ENCODE results near the gene PHF14.
"Not testable (repeated sequence)": the region's sequence is repeated elsewhere in the genome, so short reads cannot be mapped to it uniquely, and the experiment has no call there.

The PHF14 gene

GRCh38 chr7:10973061-10973941, at the start of gene PHF14:
Gene PHF14 (plus strand): TSS chr7:10973872. CDS start chr7:10974324, 452 bp downstream.
- H3K4me3 ChIP-seq (ENCODE audit: low read length) = peak within 1 kb of the TSS; percentile 79
- TF ChIP-seq, protein P1, sequence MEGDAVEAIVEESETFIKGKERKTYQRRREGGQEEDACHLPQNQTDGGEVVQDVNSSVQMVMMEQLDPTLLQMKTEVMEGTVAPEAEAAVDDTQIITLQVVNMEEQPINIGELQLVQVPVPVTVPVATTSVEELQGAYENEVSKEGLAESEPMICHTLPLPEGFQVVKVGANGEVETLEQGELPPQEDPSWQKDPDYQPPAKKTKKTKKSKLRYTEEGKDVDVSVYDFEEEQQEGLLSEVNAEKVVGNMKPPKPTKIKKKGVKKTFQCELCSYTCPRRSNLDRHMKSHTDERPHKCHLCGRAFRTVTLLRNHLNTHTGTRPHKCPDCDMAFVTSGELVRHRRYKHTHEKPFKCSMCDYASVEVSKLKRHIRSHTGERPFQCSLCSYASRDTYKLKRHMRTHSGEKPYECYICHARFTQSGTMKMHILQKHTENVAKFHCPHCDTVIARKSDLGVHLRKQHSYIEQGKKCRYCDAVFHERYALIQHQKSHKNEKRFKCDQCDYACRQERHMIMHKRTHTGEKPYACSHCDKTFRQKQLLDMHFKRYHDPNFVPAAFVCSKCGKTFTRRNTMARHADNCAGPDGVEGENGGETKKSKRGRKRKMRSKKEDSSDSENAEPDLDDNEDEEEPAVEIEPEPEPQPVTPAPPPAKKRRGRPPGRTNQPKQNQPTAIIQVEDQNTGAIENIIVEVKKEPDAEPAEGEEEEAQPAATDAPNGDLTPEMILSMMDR (conservative IDR thresholded peaks at IDR 0.05; ENCODE audit: low read length) = no peak
- peak; percentile 95 for DNase-seq (ENCODE audit: low read depth)

- DNase-seq (ENCODE audit: low read depth) = no peak
- TF ChIP-seq, protein P1 (conservative IDR thresholded peaks at IDR 0.05; ENCODE audit: low read length) = no peak
- no peak overlapping the region for H3K4me3 ChIP-seq (ENCODE audit: low read length)
Observed at GRCh38 chr7:10924370-10924769, 49.3 kb upstream of the PHF14 start.

- H3K4me3 ChIP-seq (ENCODE audit: low read length); DNase-seq (ENCODE audit: low read depth): not testable (repeated sequence)
Observed at GRCh38 chr7:10928203-10928602, 45.5 kb upstream of the PHF14 start.

DNA sequence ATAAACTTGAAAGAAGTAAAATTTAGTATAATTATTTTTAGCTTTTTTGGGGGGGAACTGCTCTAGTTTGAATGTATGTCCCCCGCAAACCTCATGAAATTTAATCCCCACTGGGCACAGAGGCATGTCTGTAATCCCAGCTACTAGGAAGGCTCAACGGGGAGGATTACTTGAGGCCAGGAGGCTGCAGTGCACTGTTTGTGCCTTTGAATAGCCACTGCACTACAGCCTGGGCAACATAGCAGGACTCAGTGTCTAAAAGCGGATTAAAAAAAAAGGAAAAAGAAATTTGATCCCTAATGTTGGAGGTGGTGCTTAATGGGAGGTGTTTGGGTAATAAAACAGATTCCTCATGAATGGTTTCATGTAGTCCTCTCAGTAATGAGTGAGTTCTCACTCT, 43.1 kb upstream of the PHF14 start:
- TF ChIP-seq, protein P1 (conservative IDR thresholded peaks at IDR 0.05; ENCODE audit: low read length) = no peak
- DNase-seq (ENCODE audit: low read depth) = no peak
- no peak overlapping the region for H3K4me3 ChIP-seq (ENCODE audit: low read length)

GRCh38 chr7:10931161-10931560, 42.5 kb upstream of the PHF14 start:
- no peak overlapping the region for H3K4me3 ChIP-seq (ENCODE audit: low read length)

DNA sequence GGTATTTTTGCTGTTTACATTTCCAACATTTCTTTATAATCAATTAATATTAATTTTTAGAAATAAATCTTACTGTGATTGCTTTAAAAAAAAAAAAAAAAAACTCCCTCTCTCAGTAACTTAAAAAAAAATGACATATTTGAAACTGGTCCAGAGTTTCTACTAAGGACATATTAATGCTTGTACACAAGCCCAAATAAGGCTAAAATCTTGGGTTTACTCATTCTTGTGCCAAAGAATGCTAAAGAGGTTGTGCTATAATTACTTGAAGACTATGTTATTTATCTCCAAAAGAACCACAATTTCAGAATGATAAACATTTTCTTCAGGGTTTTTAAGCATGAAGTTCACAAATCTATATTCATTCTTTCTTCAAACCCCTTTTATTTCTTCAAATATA, 39.4 kb upstream of the PHF14 start:
- H3K4me3 ChIP-seq (ENCODE audit: low read length) = no peak overlapping the region
- DNase-seq (ENCODE audit: low read depth) = peak; percentile 75
- TF ChIP-seq, protein P1 (conservative IDR thresholded peaks at IDR 0.05; ENCODE audit: low read length) = no peak

More at GRCh38 chr7:10931161-10931560, 42.5 kb upstream of the PHF14 start:
- TF ChIP-seq, protein P1 (conservative IDR thresholded peaks at IDR 0.05; ENCODE audit: low read length) = no peak
- no peak for DNase-seq (ENCODE audit: low read depth)

DNA sequence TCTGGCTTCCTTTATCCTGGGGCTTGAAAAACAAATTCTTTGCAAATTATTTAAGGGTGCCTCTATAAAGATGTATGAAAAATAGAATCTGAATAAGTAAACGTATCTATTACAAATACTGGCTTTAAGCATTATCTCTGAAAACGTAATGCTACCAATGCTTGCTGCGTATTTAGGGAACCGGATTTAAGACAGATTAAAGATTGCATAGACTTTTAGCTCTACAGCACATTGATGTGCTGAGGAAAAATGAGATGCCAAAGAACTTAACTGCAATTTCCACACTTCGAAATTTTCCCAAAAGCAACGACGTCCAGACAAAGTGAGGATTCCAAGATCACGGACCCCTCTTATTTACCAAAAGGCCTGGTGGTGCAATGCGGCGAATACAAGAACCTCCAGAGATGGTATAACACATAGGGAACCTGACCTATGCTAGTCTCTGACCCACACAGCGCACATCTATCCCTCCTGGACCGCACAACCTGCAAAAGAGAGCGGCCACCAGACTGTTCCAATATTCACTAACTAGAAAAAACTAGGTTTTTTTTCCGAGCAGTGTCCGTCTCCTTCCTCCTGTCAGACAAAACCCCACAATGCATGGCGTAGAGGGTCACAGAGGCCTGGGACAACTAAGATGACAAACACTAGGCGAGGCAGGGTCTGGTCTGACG, 34.3 kb upstream of the PHF14 start:
- TF ChIP-seq, protein P1 (conservative IDR thresholded peaks at IDR 0.05; ENCODE audit: low read length) = no peak
- peak overlapping the region; percentile 72 for H3K4me3 ChIP-seq (ENCODE audit: low read length)
- no peak for DNase-seq (ENCODE audit: low read depth)

Measured in AG10803 (cell line).